Skeletal muscle satellite cell (primary cell): Measurements from ENCODE around the gene MINDY1. TPM values are rescaled to one million over a fixed set of nuclear protein-coding genes. Genes with fewer than 3 reads are reported as not detected.
A peak's percentile ranks its signal among the peaks of the same experiment; 100 is the strongest.

ENCODE experiments used
- H3K27me3 ChIP-seq: 2 replicates; pipeline ENCODE4 v1.7.0; 2013; ENCODE audit warnings: low read length; ENCODE audit not compliant: control insufficient read depth, insufficient read depth
- H3K36me3 ChIP-seq: 2 replicates; pipeline ENCODE4 v1.7.0; 2013; ENCODE audit warnings: mild to moderate bottlenecking, control low read depth, low read length; ENCODE audit not compliant: insufficient read depth
- H3K4me1 ChIP-seq: 2 replicates; pipeline ENCODE4 v1.7.0; 2013; ENCODE audit warnings: low read length; ENCODE audit not compliant: control insufficient read depth, insufficient read depth
- H3K4me2 ChIP-seq: 2 replicates; pipeline ENCODE4 v1.7.0; 2013; ENCODE audit warnings: mild to moderate bottlenecking, low read length
- H3K4me3 ChIP-seq: 2 replicates; pipeline ENCODE4 v1.7.0; 2013; ENCODE audit warnings: low read length
- H3K9ac ChIP-seq: 2 replicates; pipeline ENCODE4 v1.7.0; 2013; ENCODE audit warnings: mild to moderate bottlenecking, low read depth, low read length, moderate library complexity
- H3K9me3 ChIP-seq: replicated peaks from 2 replicates; pipeline ENCODE4 v1.7.0; 2013; ENCODE audit warnings: mild to moderate bottlenecking, control low read depth, low read length
- total RNA-seq: library from RNA; depleted of rRNA; stranded (reverse); fragments of >200 nt; gene quantifications from 2 replicates; pipeline ENCODE4 v1.2.3, GENCODE V29; 2012; rRNA removed

The MINDY1 gene, protein sequence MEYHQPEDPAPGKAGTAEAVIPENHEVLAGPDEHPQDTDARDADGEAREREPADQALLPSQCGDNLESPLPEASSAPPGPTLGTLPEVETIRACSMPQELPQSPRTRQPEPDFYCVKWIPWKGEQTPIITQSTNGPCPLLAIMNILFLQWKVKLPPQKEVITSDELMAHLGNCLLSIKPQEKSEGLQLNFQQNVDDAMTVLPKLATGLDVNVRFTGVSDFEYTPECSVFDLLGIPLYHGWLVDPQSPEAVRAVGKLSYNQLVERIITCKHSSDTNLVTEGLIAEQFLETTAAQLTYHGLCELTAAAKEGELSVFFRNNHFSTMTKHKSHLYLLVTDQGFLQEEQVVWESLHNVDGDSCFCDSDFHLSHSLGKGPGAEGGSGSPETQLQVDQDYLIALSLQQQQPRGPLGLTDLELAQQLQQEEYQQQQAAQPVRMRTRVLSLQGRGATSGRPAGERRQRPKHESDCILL
- 6.8 and 7.2 TPM in 2 replicates for total RNA-seq

DNA sequence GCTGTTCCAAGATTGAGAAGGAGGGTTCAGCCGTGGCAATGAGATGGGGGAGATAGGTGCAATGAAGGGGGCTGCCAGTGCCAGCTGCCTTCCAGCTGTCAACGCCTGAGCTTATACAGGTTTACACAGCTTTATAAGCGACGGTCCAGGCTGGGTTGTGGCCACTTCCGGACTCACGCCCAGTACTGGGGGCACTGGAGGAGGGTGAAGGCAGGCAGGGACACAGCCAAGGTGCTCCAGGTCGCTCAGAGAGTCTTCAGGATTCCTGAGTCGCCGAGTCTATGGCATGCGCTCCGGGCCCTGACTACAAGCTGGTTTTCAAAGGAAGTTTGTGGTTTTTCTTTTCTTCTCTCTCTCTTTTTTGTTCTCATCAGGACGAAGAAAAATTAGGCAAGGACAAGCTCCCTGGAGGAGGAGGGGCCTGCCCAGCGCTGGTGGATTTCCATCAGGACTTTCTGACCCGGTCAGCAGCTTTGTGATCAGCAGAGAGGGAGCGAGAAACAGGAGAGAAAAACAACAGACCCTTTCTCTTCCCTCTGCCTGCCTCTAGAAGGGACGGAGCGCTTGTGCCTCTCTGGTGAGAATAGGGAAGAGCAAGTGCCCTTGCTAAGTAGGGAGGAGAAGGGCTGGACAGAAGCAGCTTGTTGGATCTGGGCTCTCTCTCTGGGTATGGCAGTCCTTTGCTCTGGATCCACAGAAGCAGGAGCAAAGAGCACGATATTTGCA is at the start of gene MINDY1:
Gene MINDY1, minus strand, starts transcription at position 576 of the 726 bp plus-strand sequence. CDS start 4,285 bp downstream, outside the sequence.
- H3K9ac ChIP-seq: peak within 1 kb of the TSS; percentile 82
- peak within 1 kb of the TSS; percentile 76 for H3K4me3 ChIP-seq
- H3K27me3 ChIP-seq: no peaks in the 10 kb centered on the region
- H3K9me3 ChIP-seq: no peaks in the 10 kb centered on the region
- H3K4me1 ChIP-seq: peaks cover 45% of the 10 kb centered on the region
- peak within 1 kb of the TSS; percentile 93 for H3K4me2 ChIP-seq
- H3K36me3 ChIP-seq: no peaks in the 10 kb centered on the region

DNA sequence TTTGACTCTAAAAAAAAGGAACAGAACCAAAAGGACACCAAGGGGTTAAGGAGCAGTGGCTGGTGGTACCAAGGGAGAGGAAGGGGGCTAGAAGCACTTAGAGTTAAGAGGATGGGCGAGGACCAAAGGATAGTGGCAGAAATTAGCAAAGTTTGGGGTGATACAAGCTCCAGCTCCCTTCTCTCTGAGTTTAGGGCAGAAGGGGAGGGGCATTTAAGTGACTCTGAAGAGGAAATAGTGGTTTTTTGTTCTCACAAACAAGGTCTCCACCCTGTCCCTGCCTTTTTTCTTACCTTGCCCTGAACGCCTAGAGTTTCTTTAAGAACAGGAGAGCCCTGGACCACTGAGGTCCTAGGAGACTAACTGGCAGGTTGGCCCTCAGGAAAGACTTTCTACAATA is 49.4 kb upstream of the MINDY1 start:
- Histone ChIP-seq H3K4me1 (peaks cover 22% of the 10 kb centered on the region), H3K27me3 (no peaks in the 10 kb centered on the region), H3K4me3 (no peak overlapping the region), H3K9me3 (no peaks in the 10 kb centered on the region), H3K4me2 (peak overlapping the region; percentile 96), H3K9ac (peak overlapping the region; percentile 98), H3K36me3 (peaks cover 58% of the 10 kb centered on the region)

DNA sequence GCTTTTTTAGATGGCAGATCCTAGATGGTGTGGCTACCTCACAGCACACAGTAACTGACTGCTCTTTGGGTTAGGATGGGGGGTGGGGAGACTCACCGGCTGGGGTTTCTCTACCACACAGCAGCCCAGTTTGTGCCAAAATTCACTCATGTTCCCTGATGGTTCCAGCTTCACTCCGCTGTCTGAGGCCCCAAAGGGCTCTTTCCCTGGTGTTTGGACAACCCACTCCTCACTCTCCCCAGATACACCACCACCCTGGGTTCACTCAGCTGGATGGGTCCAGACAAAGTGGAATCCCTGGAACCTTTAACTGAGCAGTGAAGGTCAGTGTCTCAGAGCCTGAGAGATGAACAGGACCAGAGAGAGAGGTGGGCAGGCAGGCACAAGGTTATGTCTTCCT is 48.9 kb upstream of the MINDY1 start:
- Histone ChIP-seq H3K27me3 (no peaks in the 10 kb centered on the region), H3K36me3 (peaks cover 64% of the 10 kb centered on the region), H3K4me1 (peaks cover 22% of the 10 kb centered on the region), H3K4me2 (peak overlapping the region; percentile 96), H3K9ac (no peak overlapping the region), H3K9me3 (no peaks in the 10 kb centered on the region), H3K4me3 (no peak overlapping the region)

DNA sequence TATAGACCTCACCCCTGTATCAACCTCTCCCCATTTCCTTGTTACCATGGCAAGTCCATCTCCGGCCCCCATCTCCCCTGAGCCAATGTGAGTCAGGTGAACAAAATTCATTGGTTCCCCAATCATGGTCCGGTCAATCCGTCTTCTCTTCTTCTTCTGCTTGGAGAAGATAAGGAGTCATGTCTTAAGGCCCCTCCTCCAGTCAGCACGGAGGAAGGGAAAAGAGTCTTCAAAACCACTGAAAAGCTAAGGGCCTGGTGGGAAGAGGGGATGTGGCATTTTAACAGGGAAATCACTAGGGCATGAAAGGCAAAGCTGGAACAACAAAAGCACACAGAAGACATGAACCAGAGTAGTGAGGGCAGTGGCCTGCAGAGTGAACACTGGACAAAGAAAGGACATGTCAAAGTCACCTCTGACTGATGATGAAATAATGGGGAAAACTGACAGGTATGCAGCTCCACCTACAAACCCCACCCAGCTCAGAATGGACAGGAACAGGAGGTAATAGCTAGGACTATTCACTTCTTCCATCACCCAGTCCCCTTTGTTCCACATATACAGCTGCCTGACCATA is 48.4 kb upstream of the MINDY1 start:
- Histone ChIP-seq H3K36me3 (peaks cover 65% of the 10 kb centered on the region), H3K9me3 (no peaks in the 10 kb centered on the region), H3K4me2 (no peak overlapping the region), H3K4me3 (no peak overlapping the region), H3K9ac (no peak overlapping the region), H3K27me3 (no peaks in the 10 kb centered on the region), H3K4me1 (peaks cover 22% of the 10 kb centered on the region)

DNA sequence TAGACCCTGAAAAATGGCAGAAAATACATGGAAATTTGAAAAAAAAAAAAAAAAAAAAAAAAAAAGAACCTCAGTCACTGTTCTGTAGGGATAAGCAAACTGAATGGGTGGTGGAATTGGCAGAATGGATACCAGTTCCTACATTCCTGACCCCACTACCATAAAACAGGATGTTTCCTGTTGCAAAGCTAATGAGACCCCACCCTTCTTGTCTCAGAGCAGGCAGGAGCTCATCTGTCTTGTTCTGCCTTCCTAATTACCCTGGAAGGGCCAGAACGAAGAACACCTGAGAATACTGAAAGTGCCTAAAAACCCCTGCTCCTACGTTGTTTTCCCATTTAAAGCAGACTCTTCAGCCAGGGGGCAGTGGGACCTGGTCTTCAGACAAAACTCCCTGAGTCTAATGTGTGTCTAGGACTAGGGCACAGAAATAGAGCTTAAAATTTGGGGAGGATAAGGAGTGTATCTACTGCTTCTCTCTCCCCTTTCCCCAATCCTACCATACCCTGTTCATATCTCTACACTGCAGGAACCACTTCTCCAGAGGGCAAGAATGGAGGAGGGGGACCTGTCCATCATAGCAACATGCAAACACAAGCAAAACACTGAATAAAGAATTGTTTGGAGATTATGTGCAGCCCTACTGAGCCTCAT is 44.8 kb upstream of the MINDY1 start:
- Histone ChIP-seq H3K9me3 (no peaks in the 10 kb centered on the region), H3K4me2 (no peak overlapping the region), H3K36me3 (peaks cover 60% of the 10 kb centered on the region), H3K27me3 (no peaks in the 10 kb centered on the region), H3K9ac (no peak overlapping the region), H3K4me3 (no peak overlapping the region), H3K4me1 (peaks cover 23% of the 10 kb centered on the region)

DNA sequence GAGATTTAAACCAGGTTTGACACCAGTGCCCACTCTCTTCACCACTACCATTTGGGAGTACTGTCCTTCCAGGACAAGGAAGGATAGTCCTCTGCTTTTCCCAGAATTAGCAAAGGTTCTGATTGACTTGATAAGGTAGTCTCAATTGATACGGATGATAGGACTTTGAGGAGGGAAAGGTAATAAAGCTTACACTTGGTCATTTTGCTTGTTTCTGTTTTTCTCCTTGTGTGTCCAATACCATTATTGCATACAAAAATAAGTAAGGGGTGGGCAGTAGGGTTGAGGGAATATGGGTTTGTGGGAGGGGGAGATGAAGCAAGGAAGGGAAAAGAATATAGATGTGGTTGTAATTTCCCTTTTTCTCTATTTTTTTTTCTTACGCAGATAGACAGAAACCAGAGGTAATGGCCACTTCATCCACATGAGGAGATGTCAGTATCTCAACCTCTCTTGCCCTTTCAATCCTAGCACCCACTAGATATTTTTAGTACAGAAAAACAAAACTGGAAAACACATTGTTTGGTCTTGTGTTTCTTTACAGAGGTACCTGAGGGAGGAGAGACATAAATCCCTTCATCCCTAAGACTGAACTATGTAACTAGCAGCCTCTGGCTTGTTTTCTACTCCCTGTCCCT is 43.5 kb upstream of the MINDY1 start:
- no peaks in the 10 kb centered on the region for H3K9me3 ChIP-seq
- H3K36me3 ChIP-seq: peaks cover 47% of the 10 kb centered on the region
- peaks cover 16% of the 10 kb centered on the region for H3K4me1 ChIP-seq
- H3K4me3 ChIP-seq: no peak overlapping the region
- H3K4me2 ChIP-seq: no peak overlapping the region
- H3K27me3 ChIP-seq: no peaks in the 10 kb centered on the region
- no peak overlapping the region for H3K9ac ChIP-seq

DNA sequence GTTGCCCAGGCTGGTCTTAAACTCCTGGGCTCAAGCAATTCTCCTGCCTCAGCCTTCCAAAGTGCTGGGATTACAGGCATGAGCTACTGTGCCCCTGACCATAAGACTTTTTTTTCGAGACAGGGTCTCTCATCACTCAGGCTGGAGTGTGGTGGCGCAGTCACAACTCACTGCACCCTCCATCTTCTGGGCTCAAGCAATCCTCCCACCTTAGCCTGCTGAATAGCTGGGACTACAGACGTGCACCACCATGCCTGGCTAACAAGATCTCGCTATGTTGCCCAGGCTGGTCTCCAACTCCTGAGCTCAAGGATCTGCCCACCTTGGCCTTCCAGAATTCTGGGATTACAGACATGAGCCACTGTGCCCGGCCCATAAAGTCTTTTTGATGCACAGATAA is 42.8 kb upstream of the MINDY1 start:
- peaks cover 16% of the 10 kb centered on the region for H3K4me1 ChIP-seq
- no peak overlapping the region for H3K4me2 ChIP-seq
- H3K36me3 ChIP-seq: peaks cover 40% of the 10 kb centered on the region
- H3K9ac ChIP-seq: no peak overlapping the region
- H3K9me3 ChIP-seq: no peaks in the 10 kb centered on the region
- no peaks in the 10 kb centered on the region for H3K27me3 ChIP-seq
- H3K4me3 ChIP-seq: no peak overlapping the region

DNA sequence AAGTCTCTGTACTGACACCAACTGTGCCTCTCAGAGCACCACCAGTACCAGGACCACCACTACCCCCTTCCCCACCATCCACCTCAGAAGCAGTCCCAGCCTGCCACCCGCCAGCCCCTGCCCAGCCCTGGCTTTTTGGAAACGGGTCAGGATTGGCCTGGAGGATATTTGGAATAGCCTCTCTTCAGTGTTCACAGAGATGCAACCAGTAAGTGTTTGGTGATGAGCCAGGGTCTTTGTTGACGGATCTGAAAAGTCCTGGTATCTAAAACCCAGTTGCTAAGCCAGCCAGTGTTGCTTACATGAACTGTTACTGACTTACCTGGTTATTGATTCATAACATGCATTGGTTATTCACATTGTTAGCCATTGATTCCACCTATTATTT is 41.9 kb upstream of the MINDY1 start:
- H3K9ac ChIP-seq: peak overlapping the region; percentile 88
- no peaks in the 10 kb centered on the region for H3K9me3 ChIP-seq
- peak overlapping the region; percentile 100 for H3K4me2 ChIP-seq
- peak overlapping the region; percentile 84 for H3K4me3 ChIP-seq
- H3K4me1 ChIP-seq: peaks cover 16% of the 10 kb centered on the region
- no peaks in the 10 kb centered on the region for H3K27me3 ChIP-seq
- peaks cover 31% of the 10 kb centered on the region for H3K36me3 ChIP-seq

DNA sequence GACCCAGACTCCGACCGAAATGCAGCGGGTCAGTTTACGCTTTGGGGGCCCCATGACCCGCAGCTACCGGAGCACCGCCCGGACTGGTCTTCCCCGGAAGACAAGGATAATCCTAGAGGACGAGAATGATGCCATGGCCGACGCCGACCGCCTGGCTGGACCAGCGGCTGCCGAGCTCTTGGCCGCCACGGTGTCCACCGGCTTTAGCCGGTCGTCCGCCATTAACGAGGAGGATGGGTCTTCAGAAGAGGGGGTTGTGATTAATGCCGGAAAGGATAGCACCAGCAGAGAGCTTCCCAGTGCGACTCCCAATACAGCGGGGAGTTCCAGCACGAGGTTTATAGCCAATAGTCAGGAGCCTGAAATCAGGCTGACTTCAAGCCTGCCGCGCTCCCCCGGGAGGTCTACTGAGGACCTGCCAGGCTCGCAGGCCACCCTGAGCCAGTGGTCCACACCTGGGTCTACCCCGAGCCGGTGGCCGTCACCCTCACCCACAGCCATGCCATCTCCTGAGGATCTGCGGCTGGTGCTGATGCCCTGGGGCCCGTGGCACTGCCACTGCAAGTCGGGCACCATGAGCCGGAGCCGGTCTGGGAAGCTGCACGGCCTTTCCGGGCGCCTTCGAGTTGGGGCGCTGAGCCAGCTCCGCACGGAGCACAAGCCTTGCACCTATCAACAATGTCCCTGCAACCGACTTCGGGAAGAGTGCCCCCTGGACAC is 41.4 kb upstream of the MINDY1 start:
- peak overlapping the region; percentile 84 for H3K4me3 ChIP-seq
- H3K36me3 ChIP-seq: peaks cover 27% of the 10 kb centered on the region
- H3K4me2 ChIP-seq: peak overlapping the region; percentile 100
- H3K9ac ChIP-seq: peak overlapping the region; percentile 88
- peaks cover 16% of the 10 kb centered on the region for H3K4me1 ChIP-seq
- no peaks in the 10 kb centered on the region for H3K27me3 ChIP-seq
- no peaks in the 10 kb centered on the region for H3K9me3 ChIP-seq

DNA sequence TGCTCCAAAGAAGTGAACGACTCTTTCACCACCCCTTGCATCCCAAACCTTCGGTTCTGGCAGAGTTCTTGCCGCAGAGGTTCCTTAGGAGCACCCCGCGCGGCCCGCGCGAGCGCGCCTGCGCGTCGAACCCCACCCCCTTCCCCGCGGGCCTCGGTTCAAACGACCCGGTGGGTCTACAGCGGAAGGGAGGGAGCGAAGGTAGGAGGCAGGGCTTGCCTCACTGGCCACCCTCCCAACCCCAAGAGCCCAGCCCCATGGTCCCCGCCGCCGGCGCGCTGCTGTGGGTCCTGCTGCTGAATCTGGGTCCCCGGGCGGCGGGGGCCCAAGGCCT is 40.9 kb upstream of the MINDY1 start, which contains the start of gene C1orf56:
Gene C1orf56, plus strand, starts transcription at position 161 of the 334 bp plus-strand sequence. Its CDS starts 97 bp downstream, at position 258.
- Histone ChIP-seq H3K9me3 (no peaks in the 10 kb centered on the region), H3K9ac (peak within 1 kb of the TSS; percentile 88), H3K36me3 (peaks cover 21% of the 10 kb centered on the region), H3K4me1 (peaks cover 16% of the 10 kb centered on the region), H3K27me3 (no peaks in the 10 kb centered on the region), H3K4me2 (peak within 1 kb of the TSS; percentile 100), H3K4me3 (peak within 1 kb of the TSS; percentile 84)
